HG03175 (cell line): ENCODE results near the gene G6PC3.
"Not testable (repeated sequence)": the region's sequence is repeated elsewhere in the genome, so short reads cannot be mapped to it uniquely, and the experiment has no call there.

Experiments
- ATAC-seq: cut with Tn5 transposase; IDR thresholded peaks from one replicate; pipeline ENCODE4 v1.9.1; 2021; ENCODE audit warnings: mild to moderate bottlenecking, moderate library complexity; ENCODE audit not compliant: unreplicated experiment

G6PC3 gene

GRCh38 chr17:44082256-44082927 lies 11.9 kb downstream of the G6PC3 start:
- ATAC-seq, result no peak

GRCh38 chr17:44083250-44083849 lies 12.8 kb downstream of the G6PC3 start:
- no peak for ATAC-seq

GRCh38 chr17:44084131-44084538 lies 13.6 kb downstream of the G6PC3 start:
- ATAC-seq, result no peak

- ATAC-seq, result no peak
These were observed 14.4 kb downstream of the G6PC3 start for GRCh38 chr17:44084921-44085320.

- no peak for ATAC-seq
These were observed 15.4 kb downstream of the G6PC3 start for GRCh38 chr17:44085908-44086307.

- no peak for ATAC-seq
These were observed 16.1 kb downstream of the G6PC3 start for GRCh38 chr17:44086364-44087311.

- no peak for ATAC-seq
These were observed 16.8 kb downstream of the G6PC3 start for GRCh38 chr17:44087319-44087718.

- ATAC-seq, result no peak
These were observed 17.7 kb downstream of the G6PC3 start for GRCh38 chr17:44088254-44088653.

- no peak for ATAC-seq
These were observed 20.9 kb downstream of the G6PC3 start for GRCh38 chr17:44091200-44091997.

GRCh38 chr17:44092051-44092450 lies 21.5 kb downstream of the G6PC3 start:
- ATAC-seq, result no peak

GRCh38 chr17:44093231-44093900 lies 22.8 kb downstream of the G6PC3 start:
- ATAC-seq, result no peak

GRCh38 chr17:44094701-44095387 lies 24.3 kb downstream of the G6PC3 start:
- ATAC-seq, result no peak

- no peak for ATAC-seq
These were observed 24.8 kb downstream of the G6PC3 start for GRCh38 chr17:44095388-44095646.

- no peak for ATAC-seq
These were observed 25.3 kb downstream of the G6PC3 start for GRCh38 chr17:44095647-44096496.

- no peak for ATAC-seq
These were observed 26.8 kb downstream of the G6PC3 start for GRCh38 chr17:44097110-44097958.

- ATAC-seq, result not testable (repeated sequence)
These were observed 31.3 kb downstream of the G6PC3 start for GRCh38 chr17:44101858-44102257.

GRCh38 chr17:44102849-44103622 lies 32.5 kb downstream of the G6PC3 start:
- ATAC-seq, result no peak
